Measurements from ENCODE around the gene SPX.

Gene SPX

DNA sequence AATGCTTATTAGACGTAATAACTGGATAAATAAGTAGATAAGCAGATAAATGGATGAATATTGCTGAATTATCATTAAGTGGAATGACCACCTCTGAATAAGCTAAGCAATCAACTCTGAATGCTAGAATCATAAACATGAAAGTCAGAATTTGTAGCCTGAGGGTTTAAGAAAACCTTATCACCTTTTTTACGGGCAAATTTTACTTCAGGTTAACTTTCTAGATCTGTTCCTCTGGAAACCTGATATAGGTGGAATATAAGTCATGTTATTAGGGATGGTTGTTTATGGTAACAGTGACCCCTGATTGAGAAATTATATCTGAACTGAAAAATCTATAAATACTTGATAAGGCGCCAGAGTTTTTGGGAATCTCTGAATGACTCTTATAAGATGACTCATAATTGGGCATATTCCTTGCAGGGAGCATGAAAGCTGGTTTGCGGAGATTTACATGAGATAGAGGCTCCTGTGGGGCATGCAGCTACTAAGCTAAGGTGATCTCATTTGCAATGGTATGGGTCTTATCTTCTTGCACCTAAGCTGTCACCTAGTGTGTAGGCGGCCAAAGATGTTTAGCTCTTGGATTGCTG is 12.1 kb downstream of the SPX start:
- no peak overlapping the region for H3K9ac ChIP-seq (ENCODE audit: low read length)
- H3K36me3 ChIP-seq (ENCODE audit: insufficient read depth, low read length): no peaks in the 10 kb centered on the region
- H3K27ac ChIP-seq (ENCODE audit: low read depth, low read length, poor library complexity, severe bottlenecking): no peak overlapping the region
- H3K9me2 ChIP-seq (ENCODE audit: low read depth, low read length): no peaks in the 10 kb centered on the region
- TF ChIP-seq, protein P1, sequence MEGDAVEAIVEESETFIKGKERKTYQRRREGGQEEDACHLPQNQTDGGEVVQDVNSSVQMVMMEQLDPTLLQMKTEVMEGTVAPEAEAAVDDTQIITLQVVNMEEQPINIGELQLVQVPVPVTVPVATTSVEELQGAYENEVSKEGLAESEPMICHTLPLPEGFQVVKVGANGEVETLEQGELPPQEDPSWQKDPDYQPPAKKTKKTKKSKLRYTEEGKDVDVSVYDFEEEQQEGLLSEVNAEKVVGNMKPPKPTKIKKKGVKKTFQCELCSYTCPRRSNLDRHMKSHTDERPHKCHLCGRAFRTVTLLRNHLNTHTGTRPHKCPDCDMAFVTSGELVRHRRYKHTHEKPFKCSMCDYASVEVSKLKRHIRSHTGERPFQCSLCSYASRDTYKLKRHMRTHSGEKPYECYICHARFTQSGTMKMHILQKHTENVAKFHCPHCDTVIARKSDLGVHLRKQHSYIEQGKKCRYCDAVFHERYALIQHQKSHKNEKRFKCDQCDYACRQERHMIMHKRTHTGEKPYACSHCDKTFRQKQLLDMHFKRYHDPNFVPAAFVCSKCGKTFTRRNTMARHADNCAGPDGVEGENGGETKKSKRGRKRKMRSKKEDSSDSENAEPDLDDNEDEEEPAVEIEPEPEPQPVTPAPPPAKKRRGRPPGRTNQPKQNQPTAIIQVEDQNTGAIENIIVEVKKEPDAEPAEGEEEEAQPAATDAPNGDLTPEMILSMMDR (IDR thresholded peaks at IDR 0.05; ENCODE audit: low read length): no peak
- no peak for TF ChIP-seq EZH2 (IDR thresholded peaks at IDR 0.05; ENCODE audit: borderline replicate concordance, low read length)
- H3K4me3 ChIP-seq (ENCODE audit: low read depth, low read length, poor library complexity, severe bottlenecking): no peak overlapping the region
- no peaks in the 10 kb centered on the region for H3K27me3 ChIP-seq (ENCODE audit: insufficient read depth, low read length)
- H3K4me2 ChIP-seq (ENCODE audit: low read length): no peak overlapping the region
- no peaks in the 10 kb centered on the region for H3F3A ChIP-seq (ENCODE audit: insufficient read depth, low read length)
- H3K4me1 ChIP-seq (ENCODE audit: insufficient read depth, low read length, severe bottlenecking): no peaks in the 10 kb centered on the region
- H3K9me3 ChIP-seq (ENCODE audit: low read length): no peaks in the 10 kb centered on the region
- H2AFZ ChIP-seq (ENCODE audit: low read length): no peak overlapping the region
- no peaks in the 10 kb centered on the region for H3K79me2 ChIP-seq (ENCODE audit: insufficient read depth, low read length)
- no peaks in the 10 kb centered on the region for H4K20me1 ChIP-seq (ENCODE audit: insufficient read depth, low read length)

DNA sequence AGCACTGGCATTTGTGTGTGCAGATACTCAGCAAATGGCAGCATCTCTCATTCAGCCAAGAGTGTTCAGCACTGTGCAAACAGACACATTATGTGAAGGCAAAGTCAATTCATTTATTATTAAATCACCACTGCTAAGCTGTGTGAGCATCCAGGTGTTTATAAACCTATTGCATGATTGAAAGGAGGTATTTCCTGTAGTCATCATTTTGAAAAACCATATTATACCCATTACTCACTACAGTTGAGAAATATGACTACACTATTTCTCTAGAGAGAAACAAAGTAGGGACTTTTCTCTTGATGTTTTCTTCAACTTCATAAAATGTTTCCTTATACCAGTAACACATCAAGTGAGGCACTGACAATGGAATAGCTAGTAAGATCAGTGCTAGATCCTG is 13.7 kb downstream of the SPX start:
- H4K20me1 ChIP-seq (ENCODE audit: insufficient read depth, low read length): no peaks in the 10 kb centered on the region
- H3K9me2 ChIP-seq (ENCODE audit: low read depth, low read length): no peaks in the 10 kb centered on the region
- no peak overlapping the region for H3K4me2 ChIP-seq (ENCODE audit: low read length)
- no peak overlapping the region for H3K27ac ChIP-seq (ENCODE audit: low read depth, low read length, poor library complexity, severe bottlenecking)
- no peaks in the 10 kb centered on the region for H3K27me3 ChIP-seq (ENCODE audit: insufficient read depth, low read length)
- no peaks in the 10 kb centered on the region for H3K36me3 ChIP-seq (ENCODE audit: insufficient read depth, low read length)
- H3K9ac ChIP-seq (ENCODE audit: low read length): no peak overlapping the region
- H3K79me2 ChIP-seq (ENCODE audit: insufficient read depth, low read length): no peaks in the 10 kb centered on the region
- no peak overlapping the region for H2AFZ ChIP-seq (ENCODE audit: low read length)
- no peaks in the 10 kb centered on the region for H3F3A ChIP-seq (ENCODE audit: insufficient read depth, low read length)
- TF ChIP-seq, protein P1 (IDR thresholded peaks at IDR 0.05; ENCODE audit: low read length): no peak
- no peak for TF ChIP-seq EZH2 (IDR thresholded peaks at IDR 0.05; ENCODE audit: borderline replicate concordance, low read length)
- H3K9me3 ChIP-seq (ENCODE audit: low read length): no peaks in the 10 kb centered on the region
- no peak overlapping the region for H3K4me3 ChIP-seq (ENCODE audit: low read depth, low read length, poor library complexity, severe bottlenecking)
- H3K4me1 ChIP-seq (ENCODE audit: insufficient read depth, low read length, severe bottlenecking): no peaks in the 10 kb centered on the region

DNA sequence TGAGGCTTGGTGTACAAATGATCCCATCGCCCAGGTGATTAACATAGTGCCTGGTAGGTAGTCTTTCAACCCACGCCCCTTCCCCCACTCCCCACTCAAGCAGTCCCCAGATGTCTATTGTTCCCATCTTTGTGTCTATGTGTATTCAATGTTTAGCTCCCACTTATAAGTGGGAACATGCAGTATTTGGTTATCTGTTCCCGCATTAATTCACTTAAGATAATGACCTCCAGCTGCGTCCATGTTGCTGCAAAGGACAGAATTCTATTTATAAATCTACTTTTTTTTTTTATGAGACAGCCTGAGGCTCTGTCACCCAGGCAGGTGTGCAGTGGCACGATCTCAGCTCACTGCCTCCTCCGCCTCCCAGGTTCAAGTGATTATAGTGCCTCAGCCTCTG is 15.7 kb downstream of the SPX start:
- Histone ChIP-seq H3K79me2 (ENCODE audit: insufficient read depth, low read length) (no peaks in the 10 kb centered on the region), H2AFZ (ENCODE audit: low read length) (no peak overlapping the region)
- TF ChIP-seq, protein P1 (IDR thresholded peaks at IDR 0.05; ENCODE audit: low read length): no peak
- no peak for TF ChIP-seq EZH2 (IDR thresholded peaks at IDR 0.05; ENCODE audit: borderline replicate concordance, low read length)

More for the DNA sequence above, 15.7 kb downstream of the SPX start:
- Histone ChIP-seq H3K4me3 (ENCODE audit: low read depth, low read length, poor library complexity, severe bottlenecking) (no peak overlapping the region), H3K4me1 (ENCODE audit: insufficient read depth, low read length, severe bottlenecking) (no peaks in the 10 kb centered on the region), H3K4me2 (ENCODE audit: low read length) (no peak overlapping the region), H3K27me3 (ENCODE audit: insufficient read depth, low read length) (no peaks in the 10 kb centered on the region), H3K9me2 (ENCODE audit: low read depth, low read length) (no peaks in the 10 kb centered on the region), H3K27ac (ENCODE audit: low read depth, low read length, poor library complexity, severe bottlenecking) (no peak overlapping the region), H3F3A (ENCODE audit: insufficient read depth, low read length) (no peaks in the 10 kb centered on the region), H4K20me1 (ENCODE audit: insufficient read depth, low read length) (no peaks in the 10 kb centered on the region), H3K9ac (ENCODE audit: low read length) (no peak overlapping the region), H3K9me3 (ENCODE audit: low read length) (no peaks in the 10 kb centered on the region), H3K36me3 (ENCODE audit: insufficient read depth, low read length) (no peaks in the 10 kb centered on the region)
